GM23248 (cell line): ENCODE measurements around the gene PHACTR2.

Experiments
- EZH2 ChIP-seq: fragments of 200-600 bp; sonication (generic); IDR thresholded peaks from 2 replicates; pipeline ENCODE4 v1.6.1; 2018; ENCODE audit warnings: antibody characterized with exemption, mild to moderate bottlenecking; ENCODE audit not compliant: insufficient read depth, poor library complexity, severe bottlenecking
- EZH2phosphoT487 ChIP-seq: fragments of 200-600 bp; sonication (generic); IDR thresholded peaks from 2 replicates; pipeline ENCODE4 v1.6.1; 2018; ENCODE audit warnings: antibody characterized with exemption, moderate library complexity, mild to moderate bottlenecking, low read depth; ENCODE audit not compliant: insufficient read depth

DNA sequence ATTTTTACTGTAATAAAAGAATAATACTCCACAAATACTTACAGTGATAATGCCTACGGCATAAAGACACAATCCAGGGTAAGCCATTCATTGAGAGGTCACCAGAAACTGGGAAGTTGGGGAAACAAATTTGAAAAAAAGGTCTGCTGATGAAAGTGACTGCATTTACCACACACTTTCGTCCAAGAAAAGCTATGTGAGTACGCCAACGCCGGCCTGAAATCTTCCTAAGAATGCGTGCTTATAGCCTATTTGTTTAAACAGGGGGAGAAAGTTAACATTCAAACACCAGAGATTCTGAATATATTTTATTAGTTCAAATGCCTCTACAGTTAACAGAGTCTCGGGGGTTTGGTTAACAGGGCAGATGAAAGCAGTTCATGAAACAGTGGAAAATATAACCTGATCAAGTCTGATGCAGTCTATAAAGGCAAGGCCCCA, 164.7 kb downstream of the PHACTR2 start:
- TF ChIP-seq EZH2 (no peak), EZH2phosphoT487 (no peak)
